HL-60 (cell line): ENCODE measurements around the gene CD276.

Source experiments
- POLR2AphosphoS5 ChIP-seq: IDR thresholded peaks from 2 replicates; pipeline ENCODE4 v1.6.1; 2012; ENCODE audit warnings: low read depth
- REST ChIP-seq: IDR thresholded peaks from 2 replicates; pipeline ENCODE4 v1.6.1; 2012; ENCODE audit warnings: low read depth; ENCODE audit not compliant: insufficient replicate concordance
- TF ChIP-seq, protein P1 (sequence below): IDR thresholded peaks from one replicate; pipeline ENCODE4 v1.5.1; 2011; ENCODE audit warnings: low read length, control low read depth, inconsistent platforms; ENCODE audit not compliant: insufficient read depth

DNA sequence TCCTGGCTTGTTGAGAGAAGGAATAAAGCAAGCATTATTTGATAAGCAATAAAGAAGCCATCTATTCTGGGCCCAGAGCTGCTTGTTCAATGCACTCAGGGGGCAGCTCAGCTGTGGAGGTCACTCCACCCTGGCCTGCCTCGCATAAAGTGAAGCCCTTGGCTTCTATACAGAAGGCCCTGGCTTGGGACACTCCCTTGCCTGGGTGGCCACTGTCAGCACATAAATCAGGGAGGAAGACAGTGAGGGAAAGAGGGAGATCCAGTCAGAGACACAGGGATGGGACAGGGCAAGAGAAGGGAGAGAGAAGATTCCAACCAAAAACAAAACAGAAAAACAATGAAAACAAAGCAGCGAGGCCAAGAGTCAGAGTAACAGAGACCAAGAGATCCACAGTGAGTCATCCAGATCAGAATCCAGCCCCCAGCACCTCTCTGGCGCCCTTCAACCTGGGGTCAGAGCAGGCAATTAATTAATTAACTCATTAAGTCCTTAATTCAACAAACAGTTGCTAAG is 57.2 kb downstream of the CD276 start:
- TF ChIP-seq, protein P1, sequence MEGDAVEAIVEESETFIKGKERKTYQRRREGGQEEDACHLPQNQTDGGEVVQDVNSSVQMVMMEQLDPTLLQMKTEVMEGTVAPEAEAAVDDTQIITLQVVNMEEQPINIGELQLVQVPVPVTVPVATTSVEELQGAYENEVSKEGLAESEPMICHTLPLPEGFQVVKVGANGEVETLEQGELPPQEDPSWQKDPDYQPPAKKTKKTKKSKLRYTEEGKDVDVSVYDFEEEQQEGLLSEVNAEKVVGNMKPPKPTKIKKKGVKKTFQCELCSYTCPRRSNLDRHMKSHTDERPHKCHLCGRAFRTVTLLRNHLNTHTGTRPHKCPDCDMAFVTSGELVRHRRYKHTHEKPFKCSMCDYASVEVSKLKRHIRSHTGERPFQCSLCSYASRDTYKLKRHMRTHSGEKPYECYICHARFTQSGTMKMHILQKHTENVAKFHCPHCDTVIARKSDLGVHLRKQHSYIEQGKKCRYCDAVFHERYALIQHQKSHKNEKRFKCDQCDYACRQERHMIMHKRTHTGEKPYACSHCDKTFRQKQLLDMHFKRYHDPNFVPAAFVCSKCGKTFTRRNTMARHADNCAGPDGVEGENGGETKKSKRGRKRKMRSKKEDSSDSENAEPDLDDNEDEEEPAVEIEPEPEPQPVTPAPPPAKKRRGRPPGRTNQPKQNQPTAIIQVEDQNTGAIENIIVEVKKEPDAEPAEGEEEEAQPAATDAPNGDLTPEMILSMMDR = no peak
- TF ChIP-seq POLR2AphosphoS5 = no peak
- TF ChIP-seq REST = no peak
